Erythroblast (primary cell): ENCODE data around the gene STUB1.

Source experiments
- GATA1 ChIP-seq: IDR thresholded peaks from 2 replicates; pipeline ENCODE4 v1.6.1; 2011; ENCODE audit warnings: low read depth, mild to moderate bottlenecking, control low read depth, low read length, moderate library complexity
- POLR2A ChIP-seq: IDR thresholded peaks from 2 replicates; pipeline ENCODE4 v1.6.1; 2011; ENCODE audit warnings: mild to moderate bottlenecking, low read length

GRCh38 chr16:707062-707538 is 26.9 kb downstream of the STUB1 start:
- no peak for TF ChIP-seq POLR2A
- no peak for TF ChIP-seq GATA1
